PC-3 (cell line): ENCODE results near the gene UBR3. TPM values are rescaled to one million over a fixed set of nuclear protein-coding genes. Genes with fewer than 3 reads are reported as not detected.

Source experiments
- ATAC-seq: fragments of 200-7000 bp; cut with Tn5 transposase; 2 replicates; pipeline ENCODE4 v1.9.1; 2020; ENCODE audit warnings: mild to moderate bottlenecking, moderate library complexity
- BruUV-seq: library from RNA; stranded (reverse); fragments of 400-500 nt; replicated peaks from 2 replicates; lab custom pipeline; 2021; lab: Mats Ljungman, UMichigan
- CTCF ChIA-PET: fragments of 300-600 bp; sonication (Branson Sonifier 250); formaldehyde crosslinking; loops from one replicate; lab custom pipeline; 2022; ENCODE audit warnings: antibody characterized with exemption; lab: Charles Lee
- POLR2A ChIA-PET: fragments of 300-600 bp; sonication (Branson Sonifier 250); formaldehyde crosslinking; loops from one replicate; lab custom pipeline; 2022; ENCODE audit warnings: antibody characterized with exemption; ENCODE audit not compliant: unreplicated experiment; lab: Charles Lee
- DNase-seq: peaks from one replicate; pipeline ENCODE4 v3.0.0-alpha.2; 2015
- H2AFZ ChIP-seq: fragments of 300-600 bp; sonication (generic); 2 replicates; pipeline ENCODE4 v1.6.0; 2016; ENCODE audit warnings: antibody characterized with exemption, low read length
- H3F3A ChIP-seq: fragments of 300-600 bp; sonication (generic); one replicate; pipeline ENCODE4 v1.6.0; 2017; ENCODE audit warnings: antibody characterized with exemption, low read length, control low read depth, mild to moderate bottlenecking; ENCODE audit not compliant: unreplicated experiment
- H3K27ac ChIP-seq: fragments of 300-600 bp; sonication (generic); 2 replicates; pipeline ENCODE4 v1.5.1; 2016; ENCODE audit warnings: mild to moderate bottlenecking, low read length
- H3K27me3 ChIP-seq: fragments of 300-600 bp; sonication (generic); 2 replicates; pipeline ENCODE4 v1.6.1; 2016; ENCODE audit warnings: low read length, mixed read lengths
- H3K36me3 ChIP-seq: fragments of 300-600 bp; sonication (generic); 2 replicates; pipeline ENCODE4 v1.6.1; 2016; ENCODE audit warnings: low read depth, mixed run types, low read length, mixed read lengths
- H3K4me1 ChIP-seq: fragments of 300-600 bp; sonication (generic); 2 replicates; pipeline ENCODE4 v1.5.1; 2016; ENCODE audit warnings: low read length; ENCODE audit not compliant: insufficient read depth
- H3K4me2 ChIP-seq: fragments of 300-600 bp; sonication (generic); 2 replicates; pipeline ENCODE4 v1.6.0; 2016; ENCODE audit warnings: low read length
- H3K4me3 ChIP-seq: fragments of 300-600 bp; sonication (generic); 2 replicates; pipeline ENCODE4 v1.5.1; 2016; ENCODE audit warnings: mild to moderate bottlenecking, low read length, mixed read lengths
- H3K79me2 ChIP-seq: fragments of 300-600 bp; sonication (generic); 2 replicates; pipeline ENCODE4 v1.6.1; 2017; ENCODE audit warnings: low read length, mixed read lengths
- H3K9ac ChIP-seq: fragments of 300-600 bp; sonication (generic); 2 replicates; pipeline ENCODE4 v1.6.0; 2016; ENCODE audit warnings: mild to moderate bottlenecking, low read length
- H3K9me2 ChIP-seq: fragments of 300-600 bp; sonication (generic); replicated peaks from 2 replicates; pipeline ENCODE4 v1.6.1; 2016; ENCODE audit warnings: mixed run types, low read length, mixed read lengths
- H3K9me3 ChIP-seq: fragments of 300-600 bp; sonication (generic); 2 replicates; pipeline ENCODE4 v1.6.1; 2016; ENCODE audit warnings: low read length, mixed read lengths
- H4K20me1 ChIP-seq: fragments of 300-600 bp; sonication (generic); 2 replicates; pipeline ENCODE4 v1.6.1; 2016; ENCODE audit warnings: low read length, mixed read lengths
- EZH2 ChIP-seq: fragments of 300-600 bp; sonication (generic); IDR thresholded peaks from one replicate; pipeline ENCODE4 v1.6.1; 2017; ENCODE audit warnings: antibody characterized with exemption, mild to moderate bottlenecking, low read length; ENCODE audit not compliant: unreplicated experiment
- EZH2phosphoT487 ChIP-seq: fragments of 300-600 bp; sonication (generic); IDR thresholded peaks from 2 replicates; pipeline ENCODE4 v1.6.1; 2018; ENCODE audit warnings: mild to moderate bottlenecking, antibody characterized with exemption, low read length, borderline replicate concordance
- intact Hi-C: fragments of 100-400 bp; cut with micrococcal nuclease; formaldehyde crosslinking; loops from 2 replicates; pipeline ENCODE4 v1.9.0; 2023
- total RNA-seq: library from RNA; depleted of rRNA; stranded (reverse); fragments of >200 nt; gene quantifications from 2 replicates; pipeline ENCODE4 v1.2.3, GENCODE V29; 2014
- TF ChIP-seq, protein P1 (sequence below): fragments of 300-600 bp; sonication (generic); conservative IDR thresholded peaks from 2 replicates; pipeline ENCODE4 v1.5.1; 2017; ENCODE audit warnings: antibody characterized with exemption, low read depth, mild to moderate bottlenecking, low read length

UBR3 gene
- total RNA-seq, 1 experiment from 2014 or later = 30.9 TPM

- Histone ChIP-seq H3K36me3 (peaks cover 4% of the 10 kb centered on the region), H3K27ac (no peak overlapping the region), H3K27me3 (no peaks in the 10 kb centered on the region), H3K79me2 (no peaks in the 10 kb centered on the region), H3K4me1 (no peaks in the 10 kb centered on the region), H4K20me1 (no peaks in the 10 kb centered on the region), H3K9me3 (no peaks in the 10 kb centered on the region), H3K9ac (no peak overlapping the region), H2AFZ (no peak overlapping the region), H3K9me2 (no peaks in the 10 kb centered on the region), H3K4me2 (no peak overlapping the region), H3K4me3 (no peak overlapping the region), H3F3A (no peaks in the 10 kb centered on the region)
- intact Hi-C loops = no loop called here
- POLR2A ChIA-PET = no interaction called here
- ATAC-seq (no peak), DNase-seq (no peak)
- BruUV-seq = no TSS peak
- CTCF ChIA-PET = no interaction called here
- TF ChIP-seq, protein P1, sequence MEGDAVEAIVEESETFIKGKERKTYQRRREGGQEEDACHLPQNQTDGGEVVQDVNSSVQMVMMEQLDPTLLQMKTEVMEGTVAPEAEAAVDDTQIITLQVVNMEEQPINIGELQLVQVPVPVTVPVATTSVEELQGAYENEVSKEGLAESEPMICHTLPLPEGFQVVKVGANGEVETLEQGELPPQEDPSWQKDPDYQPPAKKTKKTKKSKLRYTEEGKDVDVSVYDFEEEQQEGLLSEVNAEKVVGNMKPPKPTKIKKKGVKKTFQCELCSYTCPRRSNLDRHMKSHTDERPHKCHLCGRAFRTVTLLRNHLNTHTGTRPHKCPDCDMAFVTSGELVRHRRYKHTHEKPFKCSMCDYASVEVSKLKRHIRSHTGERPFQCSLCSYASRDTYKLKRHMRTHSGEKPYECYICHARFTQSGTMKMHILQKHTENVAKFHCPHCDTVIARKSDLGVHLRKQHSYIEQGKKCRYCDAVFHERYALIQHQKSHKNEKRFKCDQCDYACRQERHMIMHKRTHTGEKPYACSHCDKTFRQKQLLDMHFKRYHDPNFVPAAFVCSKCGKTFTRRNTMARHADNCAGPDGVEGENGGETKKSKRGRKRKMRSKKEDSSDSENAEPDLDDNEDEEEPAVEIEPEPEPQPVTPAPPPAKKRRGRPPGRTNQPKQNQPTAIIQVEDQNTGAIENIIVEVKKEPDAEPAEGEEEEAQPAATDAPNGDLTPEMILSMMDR = no peak
- TF ChIP-seq EZH2 = no peak
- no peak for TF ChIP-seq EZH2phosphoT487
These were observed 83.0 kb downstream of the UBR3 start for GRCh38 chr2:169910109-169910799.

- no peak for DNase-seq
- ChIA-PET CTCF (no interaction called here), POLR2A (no interaction called here)
- no peak for ATAC-seq
- H2AFZ ChIP-seq = no peak overlapping the region
- H3F3A ChIP-seq = no peaks in the 10 kb centered on the region
- TF ChIP-seq EZH2phosphoT487 = no peak
- H3K4me3 ChIP-seq = no peak overlapping the region
- no TSS peak for BruUV-seq
- no peaks in the 10 kb centered on the region for H3K9me3 ChIP-seq
- H3K36me3 ChIP-seq = peaks cover 6% of the 10 kb centered on the region
- H3K79me2 ChIP-seq = no peaks in the 10 kb centered on the region
- no peaks in the 10 kb centered on the region for H3K27me3 ChIP-seq
- no peaks in the 10 kb centered on the region for H3K9me2 ChIP-seq
- intact Hi-C loops = no loop called here
- H3K9ac ChIP-seq = no peak overlapping the region
- H4K20me1 ChIP-seq = no peaks in the 10 kb centered on the region
- H3K4me1 ChIP-seq = no peaks in the 10 kb centered on the region
- H3K4me2 ChIP-seq = no peak overlapping the region
- no peak overlapping the region for H3K27ac ChIP-seq
These were observed 83.9 kb downstream of the UBR3 start for GRCh38 chr2:169911119-169911518.

DNA sequence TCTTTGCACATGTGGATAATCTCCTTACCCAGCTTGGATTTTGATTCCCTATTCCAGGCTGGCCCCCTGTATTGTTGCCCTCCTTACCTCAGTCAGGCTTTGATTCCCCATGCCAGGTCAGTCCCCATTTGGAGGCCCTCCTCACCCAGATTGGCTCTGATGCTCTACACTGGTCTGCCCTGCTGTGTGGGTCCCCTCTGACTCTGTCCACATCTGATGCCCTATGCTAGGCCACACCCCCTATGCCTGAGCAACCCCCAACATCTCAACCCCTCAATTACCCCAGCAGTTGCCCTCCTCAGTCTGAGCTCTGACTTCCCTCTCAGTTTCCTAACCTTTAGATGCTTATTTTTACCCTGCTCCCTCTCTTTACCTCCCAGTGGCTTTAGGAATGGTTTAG is 89.4 kb downstream of the UBR3 start:
- H3K9me3 ChIP-seq = no peaks in the 10 kb centered on the region
- peaks cover 16% of the 10 kb centered on the region for H3K36me3 ChIP-seq
- no peaks in the 10 kb centered on the region for H3K27me3 ChIP-seq
- no peak for DNase-seq
- no peak for ATAC-seq
- TF ChIP-seq, protein P1 = no peak
- no peak for TF ChIP-seq EZH2phosphoT487
- TF ChIP-seq EZH2 = no peak
- H3K4me2 ChIP-seq = no peak overlapping the region
- H3K9me2 ChIP-seq = no peaks in the 10 kb centered on the region
- no peaks in the 10 kb centered on the region for H3F3A ChIP-seq
- no peak overlapping the region for H2AFZ ChIP-seq
- no peak overlapping the region for H3K9ac ChIP-seq
- BruUV-seq = no TSS peak
- no peak overlapping the region for H3K27ac ChIP-seq
- no peaks in the 10 kb centered on the region for H3K4me1 ChIP-seq
- POLR2A ChIA-PET = no interaction called here
- CTCF ChIA-PET = no interaction called here
- intact Hi-C loops = no loop called here
- H4K20me1 ChIP-seq = no peaks in the 10 kb centered on the region
- H3K4me3 ChIP-seq = no peak overlapping the region
- no peaks in the 10 kb centered on the region for H3K79me2 ChIP-seq
